H1 (cell line): ENCODE data around the gene GALNT12. TPM values are rescaled to one million over a fixed set of nuclear protein-coding genes. Genes with fewer than 3 reads are reported as not detected.

Source experiments
- BCL11A ChIP-seq, 2 experiments: IDR thresholded peaks; one replicate each; pipeline ENCODE4 v1.6.1; 2011; ENCODE audit warnings: low read depth in 2 of 2, low read length in 2 of 2, mild to moderate bottlenecking in 2 of 2
- FOSL1 ChIP-seq: IDR thresholded peaks from 2 replicates; pipeline ENCODE4 v1.6.1; 2011; ENCODE audit warnings: mild to moderate bottlenecking, low read depth, low read length, moderate library complexity; ENCODE audit not compliant: insufficient read depth
- KDM1A ChIP-seq: fragments of 200-600, 300-600 bp; sonication (generic); IDR thresholded peaks from 2 replicates; pipeline ENCODE4 v1.7.1; 2016; ENCODE audit warnings: mild to moderate bottlenecking, low read length, borderline replicate concordance
- MAFK ChIP-seq: IDR thresholded peaks from 2 replicates; pipeline ENCODE4 v1.6.1; 2012; ENCODE audit warnings: low read depth, mild to moderate bottlenecking, improper control_type of control experiment, low read length
- POU5F1 ChIP-seq: IDR thresholded peaks from 2 replicates; pipeline ENCODE4 v1.6.1; 2011; ENCODE audit warnings: low read depth, mild to moderate bottlenecking, low read length, moderate library complexity
- SAP30 ChIP-seq: fragments of 300-600 bp; sonication (generic); IDR thresholded peaks from 2 replicates; pipeline ENCODE4 v1.7.1; 2012; ENCODE audit warnings: low read length, moderate library complexity, mild to moderate bottlenecking, inconsistent platforms; ENCODE audit not compliant: insufficient read depth, insufficient replicate concordance
- SIRT6 ChIP-seq: IDR thresholded peaks from one replicate; pipeline ENCODE4 v1.7.1; 2012; ENCODE audit warnings: low read length, inconsistent platforms
- polyA plus RNA-seq, 7 experiments: library from polyadenylated mRNA; depleted of rRNA in 3 of 7; stranded (reverse) in 5 of 7; unstranded in 2 of 7; fragments of >200 nt in 5 of 7; fragments of 200-250 nt in 2 of 7; gene quantifications; 1 replicate in 5 of 7; 2 replicates in 1 of 7; 4 replicates in 1 of 7; pipeline versions ENCODE4 v1.2.1 to v1.2.3, GENCODE V29; 2011 to 2013; ENCODE audit warnings: missing spikeins in 2 of 7, mixed read lengths in 2 of 7
- total RNA-seq: library from RNA; stranded (reverse); fragmentation: NEBNext Ultra II Directional; extraction: Animal tissue kit (Norgen Biotek cat#: 25700); gene quantifications from 2 replicates; pipeline ENCODE4 v1.2.1, GENCODE V29; 2021
- TF ChIP-seq, protein P1 (sequence below): IDR thresholded peaks from 2 replicates; pipeline ENCODE4 v1.6.1; 2011; ENCODE audit warnings: low read depth, mild to moderate bottlenecking, low read length; ENCODE audit not compliant: insufficient read depth
- TF ChIP-seq, protein P2 (sequence below): fragments of 300-600 bp; sonication (generic); IDR thresholded peaks from 2 replicates; pipeline ENCODE4 v1.7.1; 2012; ENCODE audit warnings: low read length, moderate library complexity, mild to moderate bottlenecking, inconsistent platforms; ENCODE audit not compliant: insufficient replicate concordance

GALNT12 gene
- total and polyA plus RNA-seq, 2 of the 8 experiments (the other 6 are each of a cell fraction or from before 2014, with no cell fraction given), result 16.2 to 19.6 TPM

DNA sequence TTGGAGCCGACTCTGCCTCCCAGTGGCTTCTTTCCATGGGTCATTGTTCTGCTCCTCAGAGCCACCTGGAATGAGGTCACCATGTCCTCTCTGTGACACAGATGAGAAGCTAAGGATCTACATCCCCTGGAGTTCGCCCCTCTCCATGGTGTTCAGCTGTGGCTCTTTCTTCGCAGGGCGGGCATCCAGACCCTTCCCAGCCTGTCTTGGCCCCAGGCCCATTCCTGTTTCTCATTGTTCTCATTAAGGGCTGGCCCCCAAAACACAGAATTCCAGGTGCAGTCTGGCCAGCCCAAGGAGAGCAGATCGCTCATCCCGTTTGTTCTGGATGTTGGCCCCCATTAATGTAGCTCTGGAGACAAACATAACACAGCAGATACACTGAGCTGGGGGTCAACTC is 69.8 kb downstream of the GALNT12 start (continued):
- TF ChIP-seq BCL11A (IDR thresholded peaks at IDR 0.05; ENCODE audit: low read depth in 2 of 2, low read length in 2 of 2) (no peak), KDM1A (no peak), MAFK (no peak), SIRT6 (no peak), POU5F1 (no peak), FOSL1 (no peak), SAP30 (no peak)
- TF ChIP-seq, protein P1, sequence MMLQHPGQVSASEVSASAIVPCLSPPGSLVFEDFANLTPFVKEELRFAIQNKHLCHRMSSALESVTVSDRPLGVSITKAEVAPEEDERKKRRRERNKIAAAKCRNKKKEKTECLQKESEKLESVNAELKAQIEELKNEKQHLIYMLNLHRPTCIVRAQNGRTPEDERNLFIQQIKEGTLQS, result no peak
- TF ChIP-seq, protein P2, sequence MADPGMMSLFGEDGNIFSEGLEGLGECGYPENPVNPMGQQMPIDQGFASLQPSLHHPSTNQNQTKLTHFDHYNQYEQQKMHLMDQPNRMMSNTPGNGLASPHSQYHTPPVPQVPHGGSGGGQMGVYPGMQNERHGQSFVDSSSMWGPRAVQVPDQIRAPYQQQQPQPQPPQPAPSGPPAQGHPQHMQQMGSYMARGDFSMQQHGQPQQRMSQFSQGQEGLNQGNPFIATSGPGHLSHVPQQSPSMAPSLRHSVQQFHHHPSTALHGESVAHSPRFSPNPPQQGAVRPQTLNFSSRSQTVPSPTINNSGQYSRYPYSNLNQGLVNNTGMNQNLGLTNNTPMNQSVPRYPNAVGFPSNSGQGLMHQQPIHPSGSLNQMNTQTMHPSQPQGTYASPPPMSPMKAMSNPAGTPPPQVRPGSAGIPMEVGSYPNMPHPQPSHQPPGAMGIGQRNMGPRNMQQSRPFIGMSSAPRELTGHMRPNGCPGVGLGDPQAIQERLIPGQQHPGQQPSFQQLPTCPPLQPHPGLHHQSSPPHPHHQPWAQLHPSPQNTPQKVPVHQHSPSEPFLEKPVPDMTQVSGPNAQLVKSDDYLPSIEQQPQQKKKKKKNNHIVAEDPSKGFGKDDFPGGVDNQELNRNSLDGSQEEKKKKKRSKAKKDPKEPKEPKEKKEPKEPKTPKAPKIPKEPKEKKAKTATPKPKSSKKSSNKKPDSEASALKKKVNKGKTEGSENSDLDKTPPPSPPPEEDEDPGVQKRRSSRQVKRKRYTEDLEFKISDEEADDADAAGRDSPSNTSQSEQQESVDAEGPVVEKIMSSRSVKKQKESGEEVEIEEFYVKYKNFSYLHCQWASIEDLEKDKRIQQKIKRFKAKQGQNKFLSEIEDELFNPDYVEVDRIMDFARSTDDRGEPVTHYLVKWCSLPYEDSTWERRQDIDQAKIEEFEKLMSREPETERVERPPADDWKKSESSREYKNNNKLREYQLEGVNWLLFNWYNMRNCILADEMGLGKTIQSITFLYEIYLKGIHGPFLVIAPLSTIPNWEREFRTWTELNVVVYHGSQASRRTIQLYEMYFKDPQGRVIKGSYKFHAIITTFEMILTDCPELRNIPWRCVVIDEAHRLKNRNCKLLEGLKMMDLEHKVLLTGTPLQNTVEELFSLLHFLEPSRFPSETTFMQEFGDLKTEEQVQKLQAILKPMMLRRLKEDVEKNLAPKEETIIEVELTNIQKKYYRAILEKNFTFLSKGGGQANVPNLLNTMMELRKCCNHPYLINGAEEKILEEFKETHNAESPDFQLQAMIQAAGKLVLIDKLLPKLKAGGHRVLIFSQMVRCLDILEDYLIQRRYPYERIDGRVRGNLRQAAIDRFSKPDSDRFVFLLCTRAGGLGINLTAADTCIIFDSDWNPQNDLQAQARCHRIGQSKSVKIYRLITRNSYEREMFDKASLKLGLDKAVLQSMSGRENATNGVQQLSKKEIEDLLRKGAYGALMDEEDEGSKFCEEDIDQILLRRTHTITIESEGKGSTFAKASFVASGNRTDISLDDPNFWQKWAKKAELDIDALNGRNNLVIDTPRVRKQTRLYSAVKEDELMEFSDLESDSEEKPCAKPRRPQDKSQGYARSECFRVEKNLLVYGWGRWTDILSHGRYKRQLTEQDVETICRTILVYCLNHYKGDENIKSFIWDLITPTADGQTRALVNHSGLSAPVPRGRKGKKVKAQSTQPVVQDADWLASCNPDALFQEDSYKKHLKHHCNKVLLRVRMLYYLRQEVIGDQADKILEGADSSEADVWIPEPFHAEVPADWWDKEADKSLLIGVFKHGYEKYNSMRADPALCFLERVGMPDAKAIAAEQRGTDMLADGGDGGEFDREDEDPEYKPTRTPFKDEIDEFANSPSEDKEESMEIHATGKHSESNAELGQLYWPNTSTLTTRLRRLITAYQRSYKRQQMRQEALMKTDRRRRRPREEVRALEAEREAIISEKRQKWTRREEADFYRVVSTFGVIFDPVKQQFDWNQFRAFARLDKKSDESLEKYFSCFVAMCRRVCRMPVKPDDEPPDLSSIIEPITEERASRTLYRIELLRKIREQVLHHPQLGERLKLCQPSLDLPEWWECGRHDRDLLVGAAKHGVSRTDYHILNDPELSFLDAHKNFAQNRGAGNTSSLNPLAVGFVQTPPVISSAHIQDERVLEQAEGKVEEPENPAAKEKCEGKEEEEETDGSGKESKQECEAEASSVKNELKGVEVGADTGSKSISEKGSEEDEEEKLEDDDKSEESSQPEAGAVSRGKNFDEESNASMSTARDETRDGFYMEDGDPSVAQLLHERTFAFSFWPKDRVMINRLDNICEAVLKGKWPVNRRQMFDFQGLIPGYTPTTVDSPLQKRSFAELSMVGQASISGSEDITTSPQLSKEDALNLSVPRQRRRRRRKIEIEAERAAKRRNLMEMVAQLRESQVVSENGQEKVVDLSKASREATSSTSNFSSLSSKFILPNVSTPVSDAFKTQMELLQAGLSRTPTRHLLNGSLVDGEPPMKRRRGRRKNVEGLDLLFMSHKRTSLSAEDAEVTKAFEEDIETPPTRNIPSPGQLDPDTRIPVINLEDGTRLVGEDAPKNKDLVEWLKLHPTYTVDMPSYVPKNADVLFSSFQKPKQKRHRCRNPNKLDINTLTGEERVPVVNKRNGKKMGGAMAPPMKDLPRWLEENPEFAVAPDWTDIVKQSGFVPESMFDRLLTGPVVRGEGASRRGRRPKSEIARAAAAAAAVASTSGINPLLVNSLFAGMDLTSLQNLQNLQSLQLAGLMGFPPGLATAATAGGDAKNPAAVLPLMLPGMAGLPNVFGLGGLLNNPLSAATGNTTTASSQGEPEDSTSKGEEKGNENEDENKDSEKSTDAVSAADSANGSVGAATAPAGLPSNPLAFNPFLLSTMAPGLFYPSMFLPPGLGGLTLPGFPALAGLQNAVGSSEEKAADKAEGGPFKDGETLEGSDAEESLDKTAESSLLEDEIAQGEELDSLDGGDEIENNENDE, result no peak
